GM19438 (cell line): ENCODE measurements around the gene MYRIP.
"Not testable (repeated sequence)": the region's sequence is repeated elsewhere in the genome, so short reads cannot be mapped to it uniquely, and the experiment has no call there.

ENCODE experiments used
- ATAC-seq: cut with Tn5 transposase; IDR thresholded peaks from one replicate; pipeline ENCODE4 v1.9.1; 2021; ENCODE audit warnings: low read depth; ENCODE audit not compliant: unreplicated experiment

MYRIP gene

DNA sequence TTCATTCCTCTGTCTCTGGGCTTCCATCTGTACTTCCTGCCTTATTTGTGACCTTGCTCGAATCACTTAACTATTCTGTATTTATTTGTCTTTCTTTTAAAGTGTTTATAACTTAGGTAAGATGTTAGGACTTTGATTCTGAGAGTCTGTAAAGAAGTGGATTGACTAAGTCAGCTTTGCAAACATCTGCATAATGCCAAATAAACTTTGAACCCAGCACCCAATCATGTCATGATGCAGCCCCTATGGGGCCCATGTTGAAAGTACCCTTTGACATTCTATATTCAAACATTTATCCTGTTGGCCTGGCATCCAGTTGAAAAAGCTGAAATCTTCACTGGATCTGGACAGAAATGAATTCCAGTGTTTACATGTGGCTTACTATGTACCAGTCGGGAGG is 3.8 kb upstream of the MYRIP start:
- ATAC-seq, result no peak

- no peak for ATAC-seq
Measured at GRCh38 chr3:39806820-39807219, 2.6 kb upstream of the MYRIP start.

GRCh38 chr3:39808467-39809180 is 785 bp upstream of the MYRIP start:
- ATAC-seq, result peak; percentile 29

- ATAC-seq, result peak; percentile 12
Measured at GRCh38 chr3:39809995-39810595, 686 bp downstream of the MYRIP start.

DNA sequence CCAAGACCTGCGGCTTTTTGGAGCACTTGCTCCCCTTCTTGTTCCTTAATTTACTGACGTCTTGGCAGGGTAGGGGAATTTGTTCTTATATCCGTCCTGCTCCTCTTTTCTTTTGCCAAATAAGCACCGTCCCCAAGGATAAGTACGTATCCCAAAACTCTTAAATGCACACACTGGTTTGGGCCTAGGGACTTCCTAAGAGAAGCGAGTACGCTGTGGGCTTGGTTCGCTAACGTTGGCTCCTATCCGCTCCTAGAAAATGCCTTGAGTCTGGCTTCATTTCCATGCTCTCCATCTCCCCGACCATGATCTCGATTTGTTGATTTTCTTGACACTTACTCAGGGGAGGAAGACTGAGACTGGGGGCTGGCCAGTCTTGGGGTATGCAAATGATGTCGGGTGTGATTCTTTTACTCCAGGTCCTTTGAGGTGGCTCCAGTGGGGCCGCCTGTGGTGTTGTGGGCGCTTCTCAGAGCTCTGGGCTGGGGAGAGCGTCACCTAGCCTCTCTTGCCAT is 1.3 kb downstream of the MYRIP start:
- ATAC-seq, result no peak

DNA sequence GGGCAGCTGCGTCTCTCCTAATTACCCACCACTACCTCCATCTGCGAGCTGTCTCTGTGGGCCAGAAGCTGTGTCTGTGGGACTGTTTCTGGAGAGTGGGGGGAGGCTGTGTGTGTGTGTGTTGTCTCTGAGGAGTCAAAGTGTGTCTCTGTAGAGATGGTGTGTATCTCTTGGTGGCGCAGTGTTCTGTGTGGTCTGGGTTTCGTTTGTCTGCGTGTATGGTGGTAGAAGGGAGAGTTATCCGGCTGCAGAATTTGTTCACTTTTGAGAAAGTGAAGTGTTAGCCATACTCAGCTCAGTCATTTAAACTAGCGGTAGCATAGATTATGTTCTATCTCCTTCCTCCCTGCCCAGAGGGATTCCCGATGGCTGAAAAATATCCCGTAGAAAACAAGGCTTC is 2.2 kb downstream of the MYRIP start:
- no peak for ATAC-seq

- ATAC-seq, result no peak
Measured at GRCh38 chr3:39812537-39812936, 3.1 kb downstream of the MYRIP start.

- no peak for ATAC-seq
Measured at GRCh38 chr3:39814007-39814406, 4.6 kb downstream of the MYRIP start.

- ATAC-seq, result no peak
Measured at GRCh38 chr3:39819899-39820298, 10.5 kb downstream of the MYRIP start.

- ATAC-seq, result not testable (repeated sequence)
Measured at GRCh38 chr3:39833764-39834163, 24.4 kb downstream of the MYRIP start.

DNA sequence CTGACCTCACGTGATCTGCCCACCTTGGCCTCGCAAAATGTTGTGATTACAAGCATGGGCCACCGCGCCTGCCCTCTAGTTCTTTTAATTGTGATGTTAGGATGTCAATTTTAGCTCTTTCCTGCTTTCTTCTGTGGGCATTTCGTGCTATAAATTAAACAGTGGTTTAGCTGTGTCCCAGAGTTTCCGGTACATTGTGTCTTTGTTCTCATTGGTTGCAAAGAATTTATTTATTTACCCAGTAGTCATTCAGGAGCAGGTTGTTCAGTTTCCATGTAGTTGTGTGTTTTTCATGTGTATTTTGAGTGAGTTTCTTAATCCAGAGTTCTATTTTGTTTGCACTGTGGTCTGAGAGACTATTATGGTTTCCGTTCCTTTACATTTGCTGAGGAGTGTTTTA is 30.1 kb downstream of the MYRIP start:
- ATAC-seq, result no peak

DNA sequence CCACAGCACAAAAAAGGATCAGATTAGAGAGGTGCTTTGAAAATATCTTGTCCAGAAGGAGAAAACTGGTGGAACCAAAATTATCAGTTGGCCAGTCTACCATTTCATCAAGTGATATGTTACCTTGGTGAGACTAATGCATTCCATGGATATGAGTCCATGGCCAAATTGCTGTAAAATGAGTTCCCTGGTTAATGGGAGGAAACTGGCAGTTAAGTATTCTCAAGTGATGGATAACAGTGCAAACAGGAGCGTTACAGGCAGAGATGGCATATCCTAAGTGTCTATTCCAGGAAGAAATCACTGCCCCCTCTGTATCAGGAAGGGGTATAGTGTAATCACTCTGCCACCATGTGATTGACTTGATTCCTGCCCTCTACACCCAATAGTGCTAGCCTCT is 34.0 kb downstream of the MYRIP start:
- ATAC-seq, result no peak

- no peak for ATAC-seq
Measured at GRCh38 chr3:39848365-39848764, 39.0 kb downstream of the MYRIP start.

- ATAC-seq, result no peak
Measured at GRCh38 chr3:39849992-39850715, 40.7 kb downstream of the MYRIP start.

DNA sequence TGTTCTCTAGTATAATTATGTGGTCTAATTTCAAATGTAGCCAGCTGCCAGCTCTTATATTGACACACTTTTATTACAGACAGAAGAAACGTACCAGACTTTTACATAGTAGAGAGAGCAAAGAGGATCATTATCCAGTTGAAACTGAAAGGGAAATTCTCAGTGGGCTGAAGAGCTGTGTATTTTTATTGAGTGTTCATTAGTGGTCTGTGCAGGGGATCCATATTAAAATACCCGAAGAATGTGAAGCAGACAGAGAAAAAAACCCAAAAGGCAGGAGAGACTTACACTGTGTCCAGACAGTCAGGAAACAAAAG is 41.3 kb downstream of the MYRIP start:
- no peak for ATAC-seq

DNA sequence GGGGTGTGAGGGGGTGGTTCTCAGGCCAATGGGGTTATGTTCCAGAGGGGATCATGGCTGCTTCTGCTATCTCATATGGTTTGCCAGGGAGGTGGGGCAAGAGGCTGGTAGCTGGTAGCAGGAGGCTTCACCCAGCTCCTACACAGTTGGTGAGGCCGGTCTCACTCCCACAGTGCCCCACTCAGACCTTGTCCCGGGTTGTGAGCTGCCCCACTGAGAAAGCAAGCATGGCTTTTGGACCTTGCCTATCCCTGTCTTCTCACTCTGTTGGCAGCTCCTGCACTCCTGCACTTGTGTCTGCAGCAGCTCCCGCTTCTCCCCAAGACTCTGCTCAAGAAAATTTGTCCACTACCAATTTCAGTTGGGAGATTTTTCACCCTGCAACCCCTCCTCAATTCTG is 46.1 kb downstream of the MYRIP start:
- ATAC-seq, result no peak

GRCh38 chr3:39869890-39870289 is 60.5 kb downstream of the MYRIP start:
- no peak for ATAC-seq

DNA sequence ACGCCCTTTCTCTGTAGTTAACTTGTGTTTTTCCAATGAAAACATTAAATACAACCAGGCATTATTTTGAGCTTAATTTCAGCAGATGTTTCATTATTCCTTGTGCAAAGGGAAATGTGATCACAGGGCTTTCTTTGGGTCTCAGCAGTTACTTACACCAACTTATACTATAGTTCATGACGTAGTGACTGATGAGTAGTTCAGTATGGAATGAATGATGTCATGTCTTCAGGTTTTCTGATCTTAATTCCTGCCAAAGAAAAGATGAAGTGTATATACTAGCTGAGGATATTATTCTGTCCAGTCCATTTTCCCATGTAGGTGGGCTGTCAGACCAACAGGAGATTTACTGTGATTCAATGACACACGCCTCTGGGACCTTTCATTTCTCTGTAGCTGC is 61.3 kb downstream of the MYRIP start:
- ATAC-seq, result no peak

- ATAC-seq, result no peak
Measured at GRCh38 chr3:39879581-39879980, 70.2 kb downstream of the MYRIP start.

- ATAC-seq, result no peak
Measured at GRCh38 chr3:39882111-39882510, 72.7 kb downstream of the MYRIP start.

GRCh38 chr3:39892068-39892467 is 82.7 kb downstream of the MYRIP start:
- ATAC-seq, result no peak

DNA sequence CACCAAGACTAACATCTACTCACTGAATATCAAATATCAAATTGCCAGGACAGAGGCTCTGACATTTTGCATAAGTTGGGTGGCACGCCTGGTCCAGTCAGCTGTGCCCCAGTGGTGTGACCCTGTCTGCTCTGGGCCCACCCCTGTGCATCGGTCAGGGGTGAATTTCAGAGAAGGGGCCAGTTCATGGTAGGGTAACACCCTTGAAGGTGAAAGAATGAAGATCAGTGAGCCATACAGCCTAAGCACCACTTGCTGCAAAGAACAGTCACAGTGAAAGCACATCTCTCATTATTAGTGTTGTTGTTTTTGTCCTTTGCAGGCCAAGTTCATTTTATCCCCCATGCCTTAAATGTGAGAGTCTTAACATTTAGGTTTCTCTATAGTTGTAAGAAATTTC is 86.8 kb downstream of the MYRIP start:
- no peak for ATAC-seq
